ENCODE results near the gene SNED1.

The SNED1 gene

GRCh38 chr2:240992572-240993291 lies 5.7 kb upstream of the SNED1 start:
- DNase-seq = no peak

DNA sequence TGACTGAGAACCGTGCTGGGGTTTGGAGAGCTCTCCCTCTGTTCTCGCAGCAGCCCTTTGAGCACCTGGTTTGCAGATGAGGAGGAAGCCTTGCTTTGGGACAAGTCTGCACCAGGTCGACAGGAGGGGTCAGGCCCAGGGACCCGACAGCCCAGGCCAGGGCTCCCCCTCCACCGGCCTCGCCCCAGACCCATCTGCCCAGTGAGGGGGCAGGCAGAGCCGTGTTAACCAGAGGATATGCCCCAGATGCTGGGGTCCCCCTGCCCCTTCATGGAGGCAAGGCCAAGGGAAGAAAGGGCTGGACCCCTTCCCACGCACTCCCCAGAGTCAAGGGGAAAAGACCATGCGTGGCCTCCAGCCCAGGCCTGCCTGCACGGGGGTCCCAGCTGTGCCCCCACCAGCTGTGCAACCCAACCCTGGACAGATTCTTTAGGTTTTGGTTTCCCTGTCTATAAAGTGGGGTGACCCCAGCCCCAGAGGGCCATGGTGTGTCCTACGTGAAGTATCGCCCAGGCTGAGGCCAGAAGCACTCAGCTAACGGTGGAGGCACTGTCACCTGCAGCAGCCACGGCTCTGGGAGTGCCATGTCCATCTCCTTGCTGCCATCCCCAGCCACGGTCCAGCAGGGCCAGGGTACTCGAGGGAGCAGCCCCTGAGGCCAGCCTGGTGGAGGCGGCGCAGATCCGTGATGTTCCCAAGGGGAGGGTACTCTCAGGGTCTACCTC lies 4.8 kb upstream of the SNED1 start:
- DNase-seq = no peak

DNA sequence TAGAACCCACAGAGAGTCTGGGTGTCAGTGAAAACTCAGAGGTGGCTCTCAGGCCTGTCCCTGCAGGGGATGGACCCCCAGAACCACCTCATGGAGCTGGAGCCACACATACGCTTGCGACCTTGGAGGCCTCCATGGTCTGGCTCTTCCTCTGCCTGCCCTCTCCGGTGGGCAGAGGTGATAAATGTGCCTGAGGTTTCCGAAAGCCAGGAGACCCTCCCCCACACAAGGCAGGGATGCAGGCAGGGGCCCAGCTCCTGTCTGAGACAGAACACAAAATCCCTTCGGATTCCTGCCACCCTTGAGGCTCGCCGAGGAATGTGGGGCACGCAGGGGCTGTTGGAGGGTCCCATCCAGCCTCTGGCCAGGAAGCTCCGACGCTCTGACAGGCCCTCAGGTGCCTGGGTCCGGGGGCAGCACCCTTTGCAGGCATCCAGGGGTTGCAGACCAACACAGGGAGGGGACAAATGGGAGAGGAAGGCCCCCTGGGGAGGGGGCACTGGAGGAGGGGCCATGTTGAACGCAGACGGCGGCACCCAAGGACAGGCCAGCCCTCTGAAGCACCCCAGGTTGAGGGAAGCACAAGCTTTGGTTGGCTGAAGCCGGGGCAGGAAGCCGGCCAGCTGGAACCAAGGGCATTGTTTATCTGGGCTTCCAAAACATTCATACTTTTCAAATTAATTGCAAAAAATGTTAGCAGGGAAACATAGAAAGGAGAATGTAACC lies 4.1 kb upstream of the SNED1 start:
- DNase-seq = no peak

- no peak for DNase-seq
These were observed 3.1 kb upstream of the SNED1 start for GRCh38 chr2:240995041-240996021.

DNA sequence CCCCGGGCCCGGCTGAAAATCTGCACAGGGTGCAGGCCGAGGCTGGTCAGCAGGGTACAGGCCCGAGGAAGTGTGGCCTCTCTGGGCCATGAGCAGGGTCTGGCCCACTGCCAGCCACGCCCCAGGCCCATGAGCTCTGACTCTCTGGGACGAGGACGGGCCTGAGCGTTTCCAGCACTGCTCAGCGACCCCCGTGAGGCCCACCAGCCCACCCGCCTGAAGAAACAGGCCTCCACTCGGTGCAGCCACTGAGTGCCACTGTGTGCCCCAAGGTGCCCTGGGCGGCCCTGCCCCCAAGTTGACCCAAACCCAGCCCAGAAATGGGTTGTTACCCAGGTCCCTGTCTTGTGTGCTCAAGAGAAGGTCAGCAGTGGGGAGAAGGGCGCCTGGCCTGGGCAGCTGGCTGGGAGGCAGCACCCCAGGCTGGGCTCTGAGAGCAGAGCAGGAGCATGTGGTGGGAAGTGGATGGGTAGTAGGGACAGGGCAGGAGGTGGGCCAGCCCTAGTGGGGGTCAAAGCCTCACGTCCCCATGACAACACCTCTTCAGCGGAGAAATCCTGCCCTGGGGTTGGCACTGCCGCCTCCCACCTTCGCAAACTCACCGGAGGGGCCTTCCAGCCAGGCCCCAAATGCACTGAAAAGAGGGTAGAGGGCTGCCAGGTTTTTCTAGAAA lies 2.1 kb upstream of the SNED1 start:
- no peak for DNase-seq

GRCh38 chr2:240996834-240997140 lies 1.6 kb upstream of the SNED1 start:
- DNase-seq = no peak

GRCh38 chr2:240997141-240997855 lies 1.1 kb upstream of the SNED1 start:
- DNase-seq = no peak

DNA sequence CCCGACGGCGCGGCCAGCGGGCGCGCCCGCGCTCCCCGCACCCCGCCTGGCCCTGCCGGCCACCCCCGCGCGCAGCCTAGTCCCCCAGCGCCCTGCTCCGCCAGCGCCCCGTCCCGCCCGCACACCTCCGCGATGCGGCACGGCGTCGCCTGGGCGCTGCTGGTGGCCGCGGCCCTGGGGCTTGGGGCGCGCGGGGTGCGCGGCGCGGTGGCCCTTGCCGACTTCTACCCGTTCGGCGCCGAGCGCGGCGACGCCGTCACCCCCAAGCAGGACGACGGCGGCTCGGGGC lies 232 bp downstream of the SNED1 start:
- no peak for DNase-seq

- no peak for DNase-seq
These were observed 775 bp downstream of the SNED1 start for GRCh38 chr2:240998995-240999791.

GRCh38 chr2:240999873-241000541 lies 1.6 kb downstream of the SNED1 start:
- no peak for DNase-seq

GRCh38 chr2:241000831-241001321 lies 2.5 kb downstream of the SNED1 start:
- DNase-seq = no peak

DNA sequence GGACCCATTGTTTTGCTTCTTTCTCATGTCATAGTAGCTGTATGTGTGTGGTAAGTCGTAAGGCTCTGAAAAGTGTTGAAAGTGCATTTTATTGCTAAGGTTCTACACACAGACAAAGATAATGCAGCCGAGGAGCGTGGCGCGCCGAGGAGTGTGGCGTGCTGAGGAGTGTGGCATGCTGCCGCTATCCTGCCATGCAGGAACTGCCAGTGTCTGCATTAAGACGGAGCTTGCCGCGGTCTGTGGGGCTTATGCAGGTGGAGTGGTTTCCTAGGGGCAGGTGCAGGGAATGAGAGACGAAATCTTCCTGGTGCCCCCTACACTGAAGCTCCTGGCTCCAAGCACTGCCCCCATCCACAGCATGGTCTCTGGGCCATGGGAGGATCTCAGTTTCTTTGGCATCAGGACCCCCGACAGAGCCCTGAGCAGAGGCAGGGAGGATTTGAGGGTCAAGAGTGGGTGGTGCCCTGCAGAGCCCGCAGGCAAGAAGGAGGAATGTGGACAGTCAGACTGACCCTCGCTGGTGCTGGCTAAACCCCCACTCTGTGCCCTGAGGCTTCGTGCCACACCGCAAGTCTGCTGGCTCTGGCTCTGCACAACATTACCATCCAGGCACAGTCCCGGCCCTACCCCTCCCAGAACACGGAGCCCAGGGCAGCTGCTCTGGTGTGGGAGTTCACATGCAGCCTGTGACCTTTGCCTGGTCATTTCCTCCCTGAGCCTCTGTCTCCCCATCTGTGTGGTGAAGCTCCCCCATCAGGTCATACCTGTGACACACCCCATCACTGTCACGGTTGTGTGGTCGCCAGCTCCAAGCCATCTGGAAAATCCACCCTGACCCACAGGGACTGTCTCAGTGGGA lies 3.2 kb downstream of the SNED1 start:
- DNase-seq = no peak

DNA sequence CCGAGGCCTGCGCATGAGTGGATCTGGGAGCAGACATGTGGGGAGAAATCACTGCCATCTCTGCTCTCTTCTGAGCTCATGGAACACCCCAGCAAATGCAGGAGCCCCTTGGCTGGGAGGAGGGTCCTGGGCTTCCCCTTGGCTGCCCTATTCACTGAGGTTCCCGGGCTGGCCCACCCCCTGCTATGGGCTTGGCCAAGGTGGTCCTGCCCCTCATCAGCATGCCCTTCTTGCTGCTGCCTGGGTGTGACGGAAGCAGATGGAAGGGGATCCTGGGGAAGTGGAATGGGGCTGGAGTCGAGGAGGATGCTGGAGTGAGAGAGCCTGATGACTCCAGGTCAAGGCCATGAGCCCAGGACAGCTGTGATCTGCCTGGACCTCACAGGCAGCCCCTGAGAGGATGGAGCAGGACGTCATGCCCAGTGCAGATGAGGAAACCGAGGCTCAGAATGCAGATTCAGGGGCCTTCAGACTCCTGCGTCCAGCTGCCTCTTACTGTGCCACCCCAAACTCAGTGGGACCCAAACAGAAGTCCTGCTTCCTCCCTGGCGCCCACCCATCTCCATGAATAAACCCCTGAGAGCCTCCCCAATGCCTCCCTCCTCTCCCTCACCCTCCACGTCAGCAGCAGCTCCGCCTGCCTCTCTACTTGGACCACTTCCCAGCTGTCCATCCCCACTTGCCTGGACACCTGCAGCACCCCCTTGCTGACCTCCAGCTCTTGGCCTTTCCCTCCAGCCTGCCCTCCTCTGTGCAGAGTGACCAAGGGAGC lies 4.0 kb downstream of the SNED1 start:
- no peak for DNase-seq

DNA sequence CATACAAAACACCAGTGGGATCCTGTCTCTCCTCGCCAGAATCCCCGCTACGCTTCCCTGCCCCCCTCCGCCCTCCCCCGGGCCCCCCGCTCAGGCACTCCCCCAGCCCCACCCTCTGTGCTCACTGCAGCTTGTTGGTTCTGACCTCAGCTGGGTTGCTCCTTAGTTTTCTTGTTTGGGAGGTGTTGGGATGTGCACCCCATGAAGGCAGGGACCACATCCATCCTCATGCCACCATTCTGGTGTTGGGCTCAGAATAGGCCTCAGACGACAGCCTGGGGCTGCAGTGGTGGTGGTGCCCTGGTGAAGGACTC lies 4.6 kb downstream of the SNED1 start:
- no peak for DNase-seq

GRCh38 chr2:241003369-241003768 lies 5.0 kb downstream of the SNED1 start:
- DNase-seq = no peak

DNA sequence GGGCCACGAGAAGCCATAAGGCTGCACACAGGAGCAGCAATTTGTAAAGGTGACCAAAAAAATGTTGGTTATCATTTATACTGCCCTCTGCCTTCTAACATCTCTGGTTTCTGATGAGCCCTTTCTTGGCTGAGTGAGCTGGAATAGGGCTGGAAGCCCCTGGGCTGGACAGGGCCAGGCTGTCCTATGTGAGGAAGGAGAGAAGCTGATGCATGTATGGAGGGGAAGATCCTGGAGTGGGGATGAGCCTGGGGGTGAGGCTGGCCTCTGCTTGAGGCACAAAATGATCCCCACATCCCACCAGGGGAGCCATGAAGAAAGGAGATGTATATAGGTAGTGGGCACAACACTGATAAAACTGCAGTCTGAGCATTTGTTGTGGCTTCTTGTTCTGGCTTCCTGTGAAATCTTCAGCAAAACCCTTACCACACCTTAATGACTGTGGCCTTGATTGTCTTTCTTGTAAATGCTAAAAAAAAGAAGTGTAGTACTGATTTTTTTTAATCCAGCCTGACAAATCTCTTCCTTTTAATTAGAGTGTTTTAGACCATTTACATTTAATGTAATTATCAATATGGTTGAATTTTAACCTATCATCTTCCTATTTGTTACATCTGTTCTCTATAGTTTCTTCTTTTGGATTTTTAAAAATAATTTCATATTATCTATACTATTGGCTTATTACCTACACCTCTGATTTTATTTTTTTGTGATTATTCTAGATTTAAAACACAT lies 5.6 kb downstream of the SNED1 start:
- DNase-seq = no peak

- no peak for DNase-seq
These were observed 7.2 kb downstream of the SNED1 start for GRCh38 chr2:241005569-241005968.

- no peak for DNase-seq
These were observed 8.0 kb downstream of the SNED1 start for GRCh38 chr2:241006412-241006811.

All from stimulated activated CD4-positive, alpha-beta T cell treated with anti-CD3 and anti-CD28 coated beads, Interleukin-12 subunit alpha, Interleukin-12 subunit beta, amount 100 ng/mL, for 4 hours (primary cell).